GM21717 (cell line): ENCODE data around the gene CDKN2AIP.
"Not testable (repeated sequence)": the region's sequence is repeated elsewhere in the genome, so short reads cannot be mapped to it uniquely, and the experiment has no call there.

Experiments used
- ATAC-seq: cut with Tn5 transposase; IDR thresholded peaks from one replicate; pipeline ENCODE4 v1.9.1; 2021; ENCODE audit warnings: mild to moderate bottlenecking, moderate library complexity; ENCODE audit not compliant: unreplicated experiment

CDKN2AIP gene

GRCh38 chr4:183447646-183448045 lies 3.2 kb downstream of the CDKN2AIP start:
- ATAC-seq, result no peak

GRCh38 chr4:183448436-183448835 lies 4.0 kb downstream of the CDKN2AIP start:
- ATAC-seq, result no peak

- ATAC-seq, result no peak
Measured at GRCh38 chr4:183449193-183449882, 4.9 kb downstream of the CDKN2AIP start.

GRCh38 chr4:183450108-183450507 lies 5.7 kb downstream of the CDKN2AIP start:
- ATAC-seq, result no peak

- no peak for ATAC-seq
Measured at GRCh38 chr4:183455431-183456195, 11.2 kb downstream of the CDKN2AIP start.

- no peak for ATAC-seq
Measured at GRCh38 chr4:183458005-183458404, 13.6 kb downstream of the CDKN2AIP start.

GRCh38 chr4:183463903-183464619 lies 19.6 kb downstream of the CDKN2AIP start:
- not testable (repeated sequence) for ATAC-seq

GRCh38 chr4:183465879-183466278 lies 21.4 kb downstream of the CDKN2AIP start:
- not testable (repeated sequence) for ATAC-seq

GRCh38 chr4:183467246-183467645 lies 22.8 kb downstream of the CDKN2AIP start:
- no peak for ATAC-seq

GRCh38 chr4:183468210-183469095 lies 24.0 kb downstream of the CDKN2AIP start:
- no peak for ATAC-seq

GRCh38 chr4:183469285-183469684 lies 24.8 kb downstream of the CDKN2AIP start:
- no peak for ATAC-seq

- ATAC-seq, result no peak
Measured at GRCh38 chr4:183469936-183470335, 25.5 kb downstream of the CDKN2AIP start.

- ATAC-seq, result no peak
Measured at GRCh38 chr4:183470821-183471220, 26.4 kb downstream of the CDKN2AIP start.

- peak; percentile 77 for ATAC-seq
Measured at GRCh38 chr4:183471946-183472708, 27.7 kb downstream of the CDKN2AIP start.

GRCh38 chr4:183478123-183478522 lies 33.7 kb downstream of the CDKN2AIP start:
- ATAC-seq, result no peak

GRCh38 chr4:183478926-183479325 lies 34.5 kb downstream of the CDKN2AIP start:
- no peak for ATAC-seq

GRCh38 chr4:183482515-183483095 lies 38.2 kb downstream of the CDKN2AIP start:
- ATAC-seq, result not testable (repeated sequence)

GRCh38 chr4:183483997-183484396 lies 39.6 kb downstream of the CDKN2AIP start:
- no peak for ATAC-seq

- ATAC-seq, result no peak
Measured at GRCh38 chr4:183485411-183486160, 41.1 kb downstream of the CDKN2AIP start.
